ENCODE measurements around the gene LANCL2. TPM values are rescaled to one million over a fixed set of nuclear protein-coding genes. Genes with fewer than 3 reads are reported as not detected.

The LANCL2 gene
- total RNA-seq, 1 experiment from 2014 or later, result 10.0 TPM

DNA sequence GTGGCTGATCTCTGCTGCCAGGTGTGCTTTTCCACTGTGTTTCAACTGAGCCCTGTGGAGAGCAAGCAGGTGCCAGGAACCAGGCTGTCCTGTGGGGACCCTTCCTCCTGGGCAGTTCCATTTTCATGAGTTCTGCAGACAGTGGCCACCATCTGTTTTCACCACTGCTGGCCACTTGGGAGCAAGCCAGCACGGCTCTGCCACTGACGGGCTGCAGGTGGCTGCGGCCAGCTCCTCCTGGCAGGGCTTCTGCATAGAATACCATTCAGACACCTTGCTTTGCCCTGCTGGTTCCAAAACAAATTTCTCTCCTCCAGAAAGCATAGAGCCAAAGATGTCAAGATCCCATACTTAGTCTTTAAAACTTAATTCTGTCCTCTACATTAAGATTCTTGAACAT, 48.3 kb downstream of the LANCL2 start:
- no peak for TF ChIP-seq ELF1 (IDR thresholded peaks at IDR 0.05; ENCODE audit: borderline replicate concordance, low read depth)
- TF ChIP-seq CEBPB (IDR thresholded peaks at IDR 0.05; ENCODE audit: low read depth), result no peak
- no peak for TF ChIP-seq CTCF (IDR thresholded peaks at IDR 0.05 in 2 of 3, conservative IDR thresholded peaks at IDR 0.05 in 1 of 3; ENCODE audit: borderline replicate concordance in 1 of 3, insufficient read depth in 1 of 3, low read depth in 2 of 3, low read length in 2 of 3)
- TF ChIP-seq, protein P1, sequence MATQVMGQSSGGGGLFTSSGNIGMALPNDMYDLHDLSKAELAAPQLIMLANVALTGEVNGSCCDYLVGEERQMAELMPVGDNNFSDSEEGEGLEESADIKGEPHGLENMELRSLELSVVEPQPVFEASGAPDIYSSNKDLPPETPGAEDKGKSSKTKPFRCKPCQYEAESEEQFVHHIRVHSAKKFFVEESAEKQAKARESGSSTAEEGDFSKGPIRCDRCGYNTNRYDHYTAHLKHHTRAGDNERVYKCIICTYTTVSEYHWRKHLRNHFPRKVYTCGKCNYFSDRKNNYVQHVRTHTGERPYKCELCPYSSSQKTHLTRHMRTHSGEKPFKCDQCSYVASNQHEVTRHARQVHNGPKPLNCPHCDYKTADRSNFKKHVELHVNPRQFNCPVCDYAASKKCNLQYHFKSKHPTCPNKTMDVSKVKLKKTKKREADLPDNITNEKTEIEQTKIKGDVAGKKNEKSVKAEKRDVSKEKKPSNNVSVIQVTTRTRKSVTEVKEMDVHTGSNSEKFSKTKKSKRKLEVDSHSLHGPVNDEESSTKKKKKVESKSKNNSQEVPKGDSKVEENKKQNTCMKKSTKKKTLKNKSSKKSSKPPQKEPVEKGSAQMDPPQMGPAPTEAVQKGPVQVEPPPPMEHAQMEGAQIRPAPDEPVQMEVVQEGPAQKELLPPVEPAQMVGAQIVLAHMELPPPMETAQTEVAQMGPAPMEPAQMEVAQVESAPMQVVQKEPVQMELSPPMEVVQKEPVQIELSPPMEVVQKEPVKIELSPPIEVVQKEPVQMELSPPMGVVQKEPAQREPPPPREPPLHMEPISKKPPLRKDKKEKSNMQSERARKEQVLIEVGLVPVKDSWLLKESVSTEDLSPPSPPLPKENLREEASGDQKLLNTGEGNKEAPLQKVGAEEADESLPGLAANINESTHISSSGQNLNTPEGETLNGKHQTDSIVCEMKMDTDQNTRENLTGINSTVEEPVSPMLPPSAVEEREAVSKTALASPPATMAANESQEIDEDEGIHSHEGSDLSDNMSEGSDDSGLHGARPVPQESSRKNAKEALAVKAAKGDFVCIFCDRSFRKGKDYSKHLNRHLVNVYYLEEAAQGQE (IDR thresholded peaks at IDR 0.05; ENCODE audit: low read depth), result no peak
- TF ChIP-seq JUND (IDR thresholded peaks at IDR 0.05), result no peak
- TF ChIP-seq EGR1 (IDR thresholded peaks at IDR 0.05; ENCODE audit: low read depth), result no peak
- no peak for TF ChIP-seq MAX (IDR thresholded peaks at IDR 0.05)
- TF ChIP-seq POLR2A (IDR thresholded peaks at IDR 0.05; ENCODE audit: borderline replicate concordance, extremely low read depth, insufficient read depth, insufficient read length), result no peak
- TF ChIP-seq, protein P2, sequence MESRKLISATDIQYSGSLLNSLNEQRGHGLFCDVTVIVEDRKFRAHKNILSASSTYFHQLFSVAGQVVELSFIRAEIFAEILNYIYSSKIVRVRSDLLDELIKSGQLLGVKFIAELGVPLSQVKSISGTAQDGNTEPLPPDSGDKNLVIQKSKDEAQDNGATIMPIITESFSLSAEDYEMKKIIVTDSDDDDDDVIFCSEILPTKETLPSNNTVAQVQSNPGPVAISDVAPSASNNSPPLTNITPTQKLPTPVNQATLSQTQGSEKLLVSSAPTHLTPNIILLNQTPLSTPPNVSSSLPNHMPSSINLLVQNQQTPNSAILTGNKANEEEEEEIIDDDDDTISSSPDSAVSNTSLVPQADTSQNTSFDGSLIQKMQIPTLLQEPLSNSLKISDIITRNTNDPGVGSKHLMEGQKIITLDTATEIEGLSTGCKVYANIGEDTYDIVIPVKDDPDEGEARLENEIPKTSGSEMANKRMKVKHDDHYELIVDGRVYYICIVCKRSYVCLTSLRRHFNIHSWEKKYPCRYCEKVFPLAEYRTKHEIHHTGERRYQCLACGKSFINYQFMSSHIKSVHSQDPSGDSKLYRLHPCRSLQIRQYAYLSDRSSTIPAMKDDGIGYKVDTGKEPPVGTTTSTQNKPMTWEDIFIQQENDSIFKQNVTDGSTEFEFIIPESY (IDR thresholded peaks at IDR 0.05; ENCODE audit: extremely low read depth, insufficient replicate concordance, low read length), result no peak
- no peak for TF ChIP-seq ZFX (IDR thresholded peaks at IDR 0.05)
- TF ChIP-seq RAD21 (IDR thresholded peaks at IDR 0.05; ENCODE audit: low read depth), result no peak
- no peak for TF ChIP-seq SRF (IDR thresholded peaks at IDR 0.05; ENCODE audit: low read depth)
- TF ChIP-seq SIN3A (IDR thresholded peaks at IDR 0.05; ENCODE audit: low read depth), result no peak

More for the DNA sequence above, 48.3 kb downstream of the LANCL2 start:
- Histone ChIP-seq H3K27me3 (ENCODE audit: insufficient read depth, low read length) (no peaks in the 10 kb centered on the region), H3K79me2 (ENCODE audit: insufficient read depth, low read length) (no peaks in the 10 kb centered on the region), H3K9me2 (ENCODE audit: insufficient read depth) (no peaks in the 10 kb centered on the region), H3K4me3 (replicated peaks in 1 of 2; ENCODE audit: low read depth in 1 of 2, low read length in 2 of 2) (no peak overlapping the region), H2AFZ (ENCODE audit: low read depth, low read length, poor library complexity, severe bottlenecking) (no peak overlapping the region), H3K4me1 (ENCODE audit: control insufficient read depth in 1 of 2, insufficient read depth in 2 of 2, low read length in 2 of 2) (no peaks in the 10 kb centered on the region), H3K4me2 (ENCODE audit: low read length) (no peak overlapping the region), H3K36me3 (ENCODE audit: control insufficient read depth in 1 of 2, insufficient read depth in 2 of 2, low read length in 2 of 2) (no peaks in the 10 kb centered on the region), H3K27ac (ENCODE audit: low read depth, low read length) (no peak overlapping the region), H3K9me3 (ENCODE audit: control insufficient read depth in 1 of 2, insufficient read depth in 1 of 2, low read depth in 1 of 2, low read length in 2 of 2) (no peaks in the 10 kb centered on the region), H4K20me1 (ENCODE audit: insufficient read depth) (no peaks in the 10 kb centered on the region), H3K9ac (ENCODE audit: low read length) (no peak overlapping the region)
- POLR2A ChIA-PET, result no interaction called here
- CTCF ChIA-PET, result interaction anchor here (1.5 to 3.1 kb wide), 2 partner anchors 10 to 140 kb away, joined by 3 to 13 read pairs; no protein-coding TSS in a partner anchor
- RAD21 ChIA-PET (ENCODE audit: low non-redundant PET in 1 of 2, low total read pairs in 2 of 2, uncharacterized antibody in 2 of 2, unreplicated experiment in 2 of 2), result no interaction called here
- DNase-seq (ENCODE audit: low read depth, low spot score) (no peak), ATAC-seq (no peak)
- BruUV-seq (replicated peaks), result no TSS peak
- intact Hi-C loops (cut with micrococcal nuclease), result no loop called here

Data from HCT116 (cell line).